ENCODE results near the gene NPHP4.

GRCh38 chr1:5985250-5985649 is 7.0 kb downstream of the NPHP4 start:
- no peak for TF ChIP-seq CTCF (IDR thresholded peaks at IDR 0.05)
- TF ChIP-seq POLR2A (IDR thresholded peaks at IDR 0.05), result no peak

Measured in lower leg skin (tissue), 3 donors.